ENCODE measurements around the gene UBXN2A.
"Not testable (repeated sequence)": the region's sequence is repeated elsewhere in the genome, so short reads cannot be mapped to it uniquely, and the experiment has no call there.

UBXN2A gene

DNA sequence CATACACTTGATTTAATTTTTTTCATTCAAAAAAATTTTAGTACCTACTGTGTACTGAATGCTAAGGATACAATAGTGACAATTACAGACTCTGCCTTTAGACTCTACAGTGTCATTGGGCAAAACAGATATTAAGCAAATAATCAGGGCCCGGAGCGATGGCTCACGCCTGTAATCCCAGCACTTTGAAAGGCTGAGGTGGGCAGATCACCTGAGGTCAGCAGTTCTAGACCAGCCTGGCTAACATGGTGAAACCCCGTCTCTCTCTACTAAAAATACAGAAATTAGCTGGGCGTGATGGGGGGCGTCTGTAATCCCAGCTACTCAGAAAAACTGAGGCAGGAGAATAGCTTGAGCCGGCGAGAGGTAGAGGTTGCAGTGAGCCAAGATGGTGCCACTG lies 1.4 kb downstream of the UBXN2A start:
- DNase-seq (ENCODE audit: low read depth in 2 of 2) = no peak
- peak overlapping the region in 1 of 2 donors; percentile 77 for H3K4me3 ChIP-seq (replicated peaks in 1 of 2; ENCODE audit: low read depth in 2 of 2, low read length in 2 of 2)
- TF ChIP-seq, protein P1, sequence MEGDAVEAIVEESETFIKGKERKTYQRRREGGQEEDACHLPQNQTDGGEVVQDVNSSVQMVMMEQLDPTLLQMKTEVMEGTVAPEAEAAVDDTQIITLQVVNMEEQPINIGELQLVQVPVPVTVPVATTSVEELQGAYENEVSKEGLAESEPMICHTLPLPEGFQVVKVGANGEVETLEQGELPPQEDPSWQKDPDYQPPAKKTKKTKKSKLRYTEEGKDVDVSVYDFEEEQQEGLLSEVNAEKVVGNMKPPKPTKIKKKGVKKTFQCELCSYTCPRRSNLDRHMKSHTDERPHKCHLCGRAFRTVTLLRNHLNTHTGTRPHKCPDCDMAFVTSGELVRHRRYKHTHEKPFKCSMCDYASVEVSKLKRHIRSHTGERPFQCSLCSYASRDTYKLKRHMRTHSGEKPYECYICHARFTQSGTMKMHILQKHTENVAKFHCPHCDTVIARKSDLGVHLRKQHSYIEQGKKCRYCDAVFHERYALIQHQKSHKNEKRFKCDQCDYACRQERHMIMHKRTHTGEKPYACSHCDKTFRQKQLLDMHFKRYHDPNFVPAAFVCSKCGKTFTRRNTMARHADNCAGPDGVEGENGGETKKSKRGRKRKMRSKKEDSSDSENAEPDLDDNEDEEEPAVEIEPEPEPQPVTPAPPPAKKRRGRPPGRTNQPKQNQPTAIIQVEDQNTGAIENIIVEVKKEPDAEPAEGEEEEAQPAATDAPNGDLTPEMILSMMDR (IDR thresholded peaks at IDR 0.05; ENCODE audit: low read depth, low read length) = no peak

DNA sequence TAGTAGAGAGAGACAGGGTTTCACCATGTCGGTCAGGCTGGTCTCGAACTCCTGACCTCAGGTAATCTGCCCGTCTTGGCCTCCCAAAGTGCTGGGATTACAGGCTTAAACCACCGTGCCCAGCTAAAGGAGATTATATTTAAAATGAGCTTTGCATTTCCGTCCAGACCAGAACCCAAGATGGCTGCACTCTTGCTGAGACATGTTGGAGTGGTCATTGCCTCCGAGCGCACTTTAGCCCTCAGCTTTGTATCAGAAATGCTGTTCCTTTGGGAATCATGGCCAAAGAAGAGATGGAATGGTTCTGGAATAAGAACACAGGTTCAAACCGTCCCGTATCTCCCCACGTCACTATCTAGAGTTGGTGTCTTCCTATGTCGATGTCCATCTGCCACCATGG lies 3.4 kb downstream of the UBXN2A start:
- DNase-seq (ENCODE audit: low read depth in 2 of 2) = no peak
- TF ChIP-seq, protein P1 (IDR thresholded peaks at IDR 0.05; ENCODE audit: low read depth, low read length) = no peak
- no peak overlapping the region for H3K4me3 ChIP-seq (replicated peaks in 1 of 2; ENCODE audit: low read depth in 2 of 2, low read length in 2 of 2)

DNA sequence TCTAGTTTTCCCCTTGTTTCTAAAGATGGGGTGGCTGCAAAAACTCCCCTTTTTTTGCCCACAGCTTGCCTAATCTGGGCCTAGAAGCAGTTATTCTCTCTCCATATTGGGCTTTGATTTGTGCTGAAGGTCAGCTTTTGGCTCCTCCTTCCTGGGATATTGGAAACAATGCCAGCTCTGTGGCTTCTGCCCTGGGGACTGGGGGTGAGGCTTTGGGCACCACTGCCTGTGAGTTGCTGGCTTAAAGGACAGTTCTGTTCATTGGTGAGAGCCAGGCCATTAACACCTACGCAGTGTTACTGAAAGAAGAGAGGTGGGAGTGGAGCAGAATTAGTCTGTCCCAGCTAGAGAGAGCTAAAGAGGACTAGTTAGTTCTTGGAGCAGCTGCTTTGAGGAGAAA lies 4.3 kb downstream of the UBXN2A start:
- TF ChIP-seq, protein P1 (IDR thresholded peaks at IDR 0.05; ENCODE audit: low read depth, low read length) = no peak
- H3K4me3 ChIP-seq (replicated peaks in 1 of 2; ENCODE audit: low read depth in 2 of 2, low read length in 2 of 2) = no peak overlapping the region
- DNase-seq (ENCODE audit: low read depth in 2 of 2) = peak in 1 of 2 donors; percentile 13

DNA sequence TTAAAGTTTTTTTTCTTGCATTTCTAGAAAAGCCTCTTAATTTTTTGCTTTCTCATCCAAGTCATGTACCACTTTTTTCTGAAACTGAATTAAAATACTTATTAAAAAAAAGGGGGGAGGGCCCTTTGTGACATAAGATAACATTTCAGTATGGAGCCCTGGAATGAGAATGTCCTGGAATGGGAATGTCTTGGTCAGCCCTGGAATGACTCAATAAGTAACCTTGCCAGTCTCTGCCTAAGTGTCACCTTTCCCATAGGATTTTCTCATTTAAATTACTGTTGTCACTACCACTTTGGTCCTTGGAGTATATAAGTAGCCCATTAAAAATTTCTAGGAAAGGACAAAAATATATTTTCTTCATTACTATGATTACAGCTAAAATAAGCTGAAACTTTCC lies 4.7 kb downstream of the UBXN2A start:
- TF ChIP-seq, protein P1 (IDR thresholded peaks at IDR 0.05; ENCODE audit: low read depth, low read length) = no peak
- DNase-seq (ENCODE audit: low read depth in 2 of 2) = no peak
- no peak overlapping the region for H3K4me3 ChIP-seq (replicated peaks in 1 of 2; ENCODE audit: low read depth in 2 of 2, low read length in 2 of 2)

DNA sequence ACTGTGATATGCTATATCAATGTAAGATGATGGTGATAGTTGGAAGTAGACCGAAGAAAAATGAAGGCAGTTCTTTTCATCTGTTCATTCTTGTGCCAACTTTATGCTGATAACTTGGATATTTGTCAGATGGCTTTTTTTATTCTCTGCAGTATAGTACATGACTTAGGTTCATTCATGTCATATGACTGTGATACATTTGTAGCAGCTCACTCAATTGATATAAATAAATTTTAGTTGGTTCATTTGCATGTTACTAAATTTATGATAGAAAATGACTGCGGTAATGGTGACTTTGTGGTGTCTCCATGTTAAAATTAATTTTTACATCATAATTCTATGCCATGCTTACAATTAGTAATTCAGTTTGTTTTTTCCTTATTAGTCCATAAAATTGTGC lies 7.1 kb downstream of the UBXN2A start:
- no peak for DNase-seq (ENCODE audit: low read depth in 2 of 2)
- no peak overlapping the region for H3K4me3 ChIP-seq (replicated peaks in 1 of 2; ENCODE audit: low read depth in 2 of 2, low read length in 2 of 2)
- TF ChIP-seq, protein P1 (IDR thresholded peaks at IDR 0.05; ENCODE audit: low read depth, low read length) = no peak

DNA sequence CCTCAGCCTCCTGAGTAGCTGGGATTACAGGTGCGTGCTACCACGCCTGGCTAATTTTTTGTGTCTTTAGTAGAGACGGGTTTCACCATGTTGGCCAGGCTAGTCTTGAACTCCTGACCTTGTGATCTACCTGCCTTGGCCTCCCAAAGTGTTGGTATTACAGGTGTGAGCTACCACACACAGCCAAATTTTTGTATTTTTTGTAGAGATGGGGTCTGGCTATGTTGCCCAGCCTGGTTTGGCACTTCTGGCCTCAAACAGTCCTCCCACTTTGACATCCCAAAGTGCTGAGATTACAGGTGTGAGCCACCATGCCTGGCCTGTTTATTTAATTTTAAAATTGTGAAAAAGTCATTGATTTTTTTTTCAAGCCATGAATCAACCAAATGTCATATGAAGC lies 12.3 kb downstream of the UBXN2A start:
- H3K4me3 ChIP-seq (replicated peaks in 1 of 2; ENCODE audit: low read depth in 2 of 2, low read length in 2 of 2); DNase-seq (ENCODE audit: low read depth in 2 of 2): not testable (repeated sequence)

DNA sequence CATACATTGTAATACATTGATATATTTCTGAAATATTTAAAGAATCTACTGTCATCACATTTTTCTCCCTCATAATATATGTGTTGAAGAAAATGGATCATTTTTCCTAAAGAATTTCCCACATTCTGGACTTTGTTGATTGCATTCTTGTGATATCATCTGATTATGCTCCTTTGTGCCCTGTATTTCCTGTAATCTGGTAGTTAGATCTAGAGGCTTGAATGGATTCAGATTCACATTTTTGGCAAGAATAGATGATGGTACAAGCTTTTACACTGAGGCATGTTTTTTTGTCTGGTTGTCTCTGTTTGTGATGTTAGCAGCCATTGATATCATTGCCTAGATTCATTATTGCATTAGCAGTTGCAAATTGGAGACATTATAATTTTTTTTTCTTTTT lies 13.4 kb downstream of the UBXN2A start:
- H3K4me3 ChIP-seq (replicated peaks in 1 of 2; ENCODE audit: low read depth in 2 of 2, low read length in 2 of 2) = no peak overlapping the region
- no peak for DNase-seq (ENCODE audit: low read depth in 2 of 2)
- TF ChIP-seq, protein P1 (IDR thresholded peaks at IDR 0.05; ENCODE audit: low read depth, low read length) = no peak

Measured in cardiac fibroblast (primary cell).